GM12872 (cell line): ENCODE measurements around the gene IGFLR1.
A peak's percentile ranks its signal among the peaks of the same experiment; 100 is the strongest.

ENCODE experiments used
- TF ChIP-seq, protein P1 (sequence below): IDR thresholded peaks from 3 replicates; pipeline ENCODE4 v1.5.1; 2011; ENCODE audit warnings: low read depth, mild to moderate bottlenecking, low read length, moderate library complexity; ENCODE audit not compliant: insufficient read depth

IGFLR1 gene

GRCh38 chr19:35742121-35742724 is at the start of gene IGFLR1:
Gene IGFLR1, minus strand, starts transcription at chr19:35742452. Its CDS starts 1,272 bp downstream, at chr19:35741180.
- TF ChIP-seq, protein P1, sequence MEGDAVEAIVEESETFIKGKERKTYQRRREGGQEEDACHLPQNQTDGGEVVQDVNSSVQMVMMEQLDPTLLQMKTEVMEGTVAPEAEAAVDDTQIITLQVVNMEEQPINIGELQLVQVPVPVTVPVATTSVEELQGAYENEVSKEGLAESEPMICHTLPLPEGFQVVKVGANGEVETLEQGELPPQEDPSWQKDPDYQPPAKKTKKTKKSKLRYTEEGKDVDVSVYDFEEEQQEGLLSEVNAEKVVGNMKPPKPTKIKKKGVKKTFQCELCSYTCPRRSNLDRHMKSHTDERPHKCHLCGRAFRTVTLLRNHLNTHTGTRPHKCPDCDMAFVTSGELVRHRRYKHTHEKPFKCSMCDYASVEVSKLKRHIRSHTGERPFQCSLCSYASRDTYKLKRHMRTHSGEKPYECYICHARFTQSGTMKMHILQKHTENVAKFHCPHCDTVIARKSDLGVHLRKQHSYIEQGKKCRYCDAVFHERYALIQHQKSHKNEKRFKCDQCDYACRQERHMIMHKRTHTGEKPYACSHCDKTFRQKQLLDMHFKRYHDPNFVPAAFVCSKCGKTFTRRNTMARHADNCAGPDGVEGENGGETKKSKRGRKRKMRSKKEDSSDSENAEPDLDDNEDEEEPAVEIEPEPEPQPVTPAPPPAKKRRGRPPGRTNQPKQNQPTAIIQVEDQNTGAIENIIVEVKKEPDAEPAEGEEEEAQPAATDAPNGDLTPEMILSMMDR = no peak

GRCh38 chr19:35791814-35792279 is 49.6 kb upstream of the IGFLR1 start:
- TF ChIP-seq, protein P1 = no peak

DNA sequence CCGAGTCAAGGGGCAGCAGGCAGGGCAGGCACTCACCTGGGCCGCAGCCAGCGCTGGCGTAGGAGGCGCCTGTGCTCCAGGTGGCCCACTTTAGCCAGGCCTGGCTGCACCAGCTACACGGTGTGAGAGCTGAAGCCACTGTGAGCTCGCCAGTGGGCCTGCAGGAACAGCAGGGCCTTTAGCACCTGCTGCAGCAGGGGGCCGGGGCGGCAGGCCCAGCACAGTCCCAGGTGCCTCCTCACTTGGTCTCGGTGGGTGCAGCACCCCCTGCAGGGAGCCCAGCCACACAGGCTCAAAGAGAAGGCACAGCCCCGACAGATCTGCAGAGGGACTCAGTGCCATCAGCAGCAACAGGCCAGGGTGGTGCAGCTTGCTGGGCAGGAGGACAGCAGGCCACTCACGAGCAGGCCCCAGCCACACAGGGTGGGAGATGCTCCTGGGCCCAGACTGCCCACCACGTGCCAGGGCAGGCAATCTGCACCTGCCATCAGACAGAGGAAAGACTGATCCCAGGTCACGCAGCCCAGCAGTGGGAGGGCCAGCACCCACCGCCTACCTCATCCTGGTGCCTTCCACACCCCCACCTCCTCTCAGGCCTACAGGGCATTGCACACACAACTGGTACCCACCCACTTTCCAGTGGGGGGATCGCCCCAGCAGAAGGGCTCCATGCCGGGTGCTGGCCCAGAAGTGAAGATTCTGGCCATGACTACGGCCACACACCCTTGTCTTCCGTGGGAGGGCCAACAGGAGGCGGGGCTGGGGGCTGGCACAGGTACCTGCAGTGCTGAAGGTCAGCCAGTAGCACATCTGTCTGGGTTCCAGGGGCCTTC is 48.9 kb upstream of the IGFLR1 start:
- TF ChIP-seq, protein P1 = peak; percentile 45

DNA sequence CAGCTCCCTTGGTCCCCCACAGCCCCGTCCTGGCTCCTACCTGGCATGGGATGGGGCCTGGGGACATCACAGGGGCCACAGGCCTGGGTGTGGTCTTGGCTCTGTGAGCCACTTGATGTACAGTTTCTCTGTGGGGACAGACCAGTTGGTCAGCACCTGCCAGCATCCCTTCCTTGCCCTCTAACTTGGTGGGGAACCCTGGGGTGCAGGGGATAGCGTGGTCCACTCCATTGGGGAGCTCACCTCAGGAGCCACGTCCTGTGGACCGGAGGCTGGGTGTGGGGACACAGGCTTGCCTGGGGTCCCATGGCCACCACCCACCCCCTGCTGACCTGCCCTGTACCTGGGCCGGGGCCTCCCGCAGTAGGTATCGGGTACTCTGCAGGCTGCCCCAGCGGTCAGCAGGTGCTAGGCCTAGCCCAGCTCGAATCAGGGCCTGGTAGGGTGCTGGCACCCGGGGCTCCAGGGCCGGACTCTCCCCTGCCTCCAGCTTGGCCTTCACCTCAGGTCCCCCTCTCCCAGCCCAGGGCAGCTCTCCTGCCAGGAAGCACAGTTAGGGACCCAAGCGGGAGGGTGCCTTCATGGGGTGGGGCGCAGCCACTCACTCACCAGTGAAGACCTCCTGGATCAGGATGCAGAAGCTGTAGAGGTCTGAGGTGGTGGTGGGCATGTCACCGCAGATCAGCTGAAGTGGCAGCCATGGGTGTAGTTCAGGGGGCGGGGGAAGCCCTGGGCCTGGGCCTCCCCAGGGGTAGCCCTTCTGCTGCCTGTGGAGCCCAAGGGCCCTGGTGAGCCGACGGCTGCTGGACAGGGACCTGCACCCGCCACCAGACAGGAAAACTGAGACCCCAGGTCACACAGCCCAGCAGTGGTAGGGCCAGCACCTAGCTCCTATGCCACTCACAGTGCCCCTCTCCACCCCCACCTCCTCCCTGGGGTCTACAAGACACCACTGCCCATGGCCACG is 48.0 kb upstream of the IGFLR1 start:
- TF ChIP-seq, protein P1 = no peak

GRCh38 chr19:35789195-35789977 is 47.1 kb upstream of the IGFLR1 start:
- TF ChIP-seq, protein P1 = no peak

GRCh38 chr19:35788205-35788960 is 46.1 kb upstream of the IGFLR1 start:
- TF ChIP-seq, protein P1 = no peak
